ENCODE measurements around the gene LBX1. TPM values are rescaled to one million over a fixed set of nuclear protein-coding genes. Genes with fewer than 3 reads are reported as not detected.

Gene LBX1
- total and polyA plus RNA-seq, 2 donors (not counting 1 experiment from before 2014, with no cell fraction given): not detected

DNA sequence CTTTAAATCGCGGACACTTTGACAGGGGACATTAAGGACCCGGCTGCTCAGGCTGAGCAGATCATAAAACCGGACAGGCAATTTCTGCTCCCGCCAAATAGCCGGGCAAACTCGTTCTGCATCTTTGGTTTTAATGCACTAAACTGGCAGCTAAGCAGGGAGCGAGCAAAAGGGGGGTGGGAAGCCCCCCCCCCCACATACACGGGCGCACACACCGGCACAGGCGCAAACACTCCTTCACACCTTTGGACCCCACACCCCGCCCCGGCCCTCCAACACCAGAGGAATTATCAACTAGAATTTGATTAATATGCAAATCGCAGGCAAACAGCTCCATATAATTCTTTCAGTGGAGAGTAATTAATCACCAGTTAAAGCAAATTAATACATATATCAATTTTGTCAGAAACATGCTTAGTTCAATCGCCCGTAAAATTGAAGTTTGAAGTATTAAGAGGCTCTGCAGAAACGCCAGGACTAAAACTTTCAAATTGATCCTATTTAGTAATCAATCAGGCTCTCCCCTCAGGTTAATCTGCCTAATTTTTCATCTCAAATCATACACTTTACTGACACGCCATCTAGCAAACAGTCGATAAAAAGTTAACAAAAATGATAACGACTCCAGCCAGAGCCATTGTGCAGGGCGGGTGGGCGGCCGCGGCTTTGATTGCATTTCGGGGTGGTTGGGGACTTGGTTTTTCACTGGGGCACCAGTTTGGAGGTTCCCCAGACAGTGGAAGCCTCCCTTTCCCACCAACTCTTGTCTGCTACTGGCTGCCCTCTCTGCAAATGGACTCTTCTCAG lies 9.9 kb downstream of the LBX1 start:
- POLR2A ChIA-PET: no interaction called here
- WGBS (ENCODE audit: insufficient coverage): 24% methylated on average over 15 of the region's 26 CpGs
- TF ChIP-seq, protein P1, sequence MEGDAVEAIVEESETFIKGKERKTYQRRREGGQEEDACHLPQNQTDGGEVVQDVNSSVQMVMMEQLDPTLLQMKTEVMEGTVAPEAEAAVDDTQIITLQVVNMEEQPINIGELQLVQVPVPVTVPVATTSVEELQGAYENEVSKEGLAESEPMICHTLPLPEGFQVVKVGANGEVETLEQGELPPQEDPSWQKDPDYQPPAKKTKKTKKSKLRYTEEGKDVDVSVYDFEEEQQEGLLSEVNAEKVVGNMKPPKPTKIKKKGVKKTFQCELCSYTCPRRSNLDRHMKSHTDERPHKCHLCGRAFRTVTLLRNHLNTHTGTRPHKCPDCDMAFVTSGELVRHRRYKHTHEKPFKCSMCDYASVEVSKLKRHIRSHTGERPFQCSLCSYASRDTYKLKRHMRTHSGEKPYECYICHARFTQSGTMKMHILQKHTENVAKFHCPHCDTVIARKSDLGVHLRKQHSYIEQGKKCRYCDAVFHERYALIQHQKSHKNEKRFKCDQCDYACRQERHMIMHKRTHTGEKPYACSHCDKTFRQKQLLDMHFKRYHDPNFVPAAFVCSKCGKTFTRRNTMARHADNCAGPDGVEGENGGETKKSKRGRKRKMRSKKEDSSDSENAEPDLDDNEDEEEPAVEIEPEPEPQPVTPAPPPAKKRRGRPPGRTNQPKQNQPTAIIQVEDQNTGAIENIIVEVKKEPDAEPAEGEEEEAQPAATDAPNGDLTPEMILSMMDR (IDR thresholded peaks at IDR 0.05): no peak
- peak; percentile 91 for TF ChIP-seq EZH2 (IDR thresholded peaks at IDR 0.05; ENCODE audit: borderline replicate concordance, insufficient read depth, low read depth, low read length, poor library complexity, severe bottlenecking)
- Mint-ChIP-seq H3K4me1 (peaks cover 50% of the 10 kb centered on the region), H3K4me3 (no peak overlapping the region), H3K27ac (no peak overlapping the region), H3K9me3 (ENCODE audit: insufficient read depth) (no peaks in the 10 kb centered on the region), H3K27me3 (peaks cover 71% of the 10 kb centered on the region)
- Histone ChIP-seq H3K27me3 (replicated peaks in 1 of 4; ENCODE audit: control extremely low read depth in 1 of 4, control insufficient read depth in 3 of 4, insufficient read depth in 4 of 4, low read length in 3 of 4) (peaks cover 0 to 96% (median 80%) of the 10 kb centered on the region in 4 experiments), H3K79me2 (ENCODE audit: control insufficient read depth, insufficient read depth, low read length) (no peaks in the 10 kb centered on the region), H3K36me3 (replicated peaks in 1 of 2; ENCODE audit: control extremely low read depth in 1 of 2, control insufficient read depth in 1 of 2, extremely low read depth in 1 of 2, insufficient read depth in 2 of 2, low read length in 1 of 2) (no peaks in the 10 kb centered on the region), H3K9me3 (ENCODE audit: control extremely low read depth in 1 of 3, control insufficient read depth in 2 of 3, insufficient read depth in 1 of 3, low read length in 2 of 3) (peaks cover 0 to 64% (median 5%) of the 10 kb centered on the region in 3 donors), H4K20me1 (ENCODE audit: control insufficient read depth, insufficient read depth, low read length, poor library complexity, severe bottlenecking) (peaks cover 6% of the 10 kb centered on the region), H3K4me3 (ENCODE audit: control extremely low read depth in 1 of 5, extremely low read depth in 1 of 5, insufficient read depth in 1 of 5, low read depth in 2 of 5, low read length in 4 of 5) (no peak overlapping the region), H2AFZ (ENCODE audit: insufficient read depth, low read depth, low read length, poor library complexity, severe bottlenecking) (no peak overlapping the region), H3K9ac (ENCODE audit: low read length) (no peak overlapping the region), H3K27ac (ENCODE audit: low read length in 2 of 2) (no peak overlapping the region), H3K4me2 (replicated peaks; ENCODE audit: low read depth, low read length, poor library complexity, severe bottlenecking) (no peak overlapping the region), H3K4me1 (ENCODE audit: control insufficient read depth in 2 of 2, insufficient read depth in 2 of 2, low read length in 2 of 2) (peaks cover 55 to 66% of the 10 kb centered on the region in 2 donors)
- intact Hi-C loops (cut with micrococcal nuclease): loop anchor here (10.0 kb wide), 1 partner anchor 785 kb away; no protein-coding TSS in a partner anchor
- CTCF ChIA-PET: interaction anchor here (0.6 to 1.9 kb wide), 4 partner anchors 10 to 924 kb away, joined by 3 to 6 read pairs (median 4); partner anchors contain the start of gene LBX1
- no peak for ATAC-seq (ENCODE audit: low read depth)
- peak; percentile 29 for DNase-seq
